GM23338 (cell line): Measurements from ENCODE around the gene SEMG2. TPM values are rescaled to one million over a fixed set of nuclear protein-coding genes. Genes with fewer than 3 reads are reported as not detected.

Experiments used
- ATAC-seq: fragments of 200-7000 bp; cut with Tn5 transposase; 3 replicates; pipeline ENCODE4 v1.9.1; 2020
- DNase-seq: peaks from one replicate; pipeline ENCODE4 v3.0.0-alpha.2; 2015; ENCODE audit warnings: low spot score
- H2AFZ ChIP-seq: fragments of 200-600 bp; sonication (generic); 2 replicates; pipeline ENCODE4 v1.8.0; 2016; ENCODE audit warnings: antibody characterized with exemption, mild to moderate bottlenecking, moderate library complexity
- H3F3A ChIP-seq: fragments of 200-600 bp; sonication (generic); replicated peaks from 2 replicates; pipeline ENCODE4 v1.8.0; 2017; ENCODE audit warnings: antibody characterized with exemption, mixed run types, low read depth
- H3K27ac ChIP-seq: fragments of 200-600 bp; sonication (generic); 2 replicates; pipeline ENCODE4 v1.6.1; 2016; ENCODE audit warnings: low read depth
- H3K27me3 ChIP-seq: fragments of 200-600 bp; sonication (generic); 2 replicates; pipeline ENCODE4 v1.8.0; 2016; ENCODE audit warnings: mild to moderate bottlenecking, mixed run types, moderate library complexity; ENCODE audit not compliant: insufficient read depth
- H3K36me3 ChIP-seq: fragments of 200-600 bp; sonication (generic); 2 replicates; pipeline ENCODE4 v1.8.0; 2016; ENCODE audit warnings: mild to moderate bottlenecking; ENCODE audit not compliant: insufficient read depth
- H3K4me1 ChIP-seq: fragments of 200-600 bp; sonication (generic); 2 replicates; pipeline ENCODE4 v1.8.0; 2016; ENCODE audit warnings: mild to moderate bottlenecking, moderate library complexity; ENCODE audit not compliant: insufficient read depth
- H3K4me2 ChIP-seq: fragments of 200-600 bp; sonication (generic); 2 replicates; pipeline ENCODE4 v1.7.1; 2017; ENCODE audit warnings: mixed run types
- H3K4me3 ChIP-seq: fragments of 200-600 bp; sonication (generic); 2 replicates; pipeline ENCODE4 v1.6.1; 2016; ENCODE audit warnings: mixed run types
- H3K79me2 ChIP-seq: fragments of 200-600 bp; sonication (generic); replicated peaks from 2 replicates; pipeline ENCODE4 v1.8.0; 2017; ENCODE audit warnings: mild to moderate bottlenecking; ENCODE audit not compliant: insufficient read depth
- H3K9me2 ChIP-seq: fragments of 200-600 bp; sonication (generic); 2 replicates; pipeline ENCODE4 v1.8.0; 2017; ENCODE audit not compliant: insufficient read depth
- H4K20me1 ChIP-seq: fragments of 200-600 bp; sonication (generic); replicated peaks from 2 replicates; pipeline ENCODE4 v1.8.0; 2017; ENCODE audit warnings: mild to moderate bottlenecking; ENCODE audit not compliant: insufficient read depth
- H3K27ac Mint-ChIP-seq: 2 replicates; pipeline ENCODE4 v1.8.0; 2020; ENCODE audit warnings: inconsistent platforms, mild to moderate bottlenecking, moderate library complexity, mixed read lengths
- H3K27me3 Mint-ChIP-seq: 3 replicates; pipeline ENCODE4 v1.8.0; 2022; ENCODE audit warnings: low read depth, mild to moderate bottlenecking, moderate library complexity, mixed read lengths, inconsistent platforms; ENCODE audit not compliant: insufficient read depth, poor library complexity
- H3K36me3 Mint-ChIP-seq: 3 replicates; pipeline ENCODE4 v1.8.0; 2021; ENCODE audit warnings: low read depth, mild to moderate bottlenecking, inconsistent platforms, moderate library complexity, mixed read lengths
- H3K4me1 Mint-ChIP-seq: 3 replicates; pipeline ENCODE4 v1.8.0; 2020; ENCODE audit warnings: mild to moderate bottlenecking, inconsistent platforms, mixed read lengths
- H3K4me3 Mint-ChIP-seq: 3 replicates; pipeline ENCODE4 v1.8.0; 2021; ENCODE audit warnings: moderate library complexity, mild to moderate bottlenecking, inconsistent platforms, mixed read lengths
- H3K9me3 Mint-ChIP-seq: 3 replicates; pipeline ENCODE4 v1.8.0; 2020; ENCODE audit warnings: moderate library complexity, mild to moderate bottlenecking, inconsistent platforms, mixed read lengths
- EZH2 ChIP-seq: fragments of 200-600 bp; sonication (generic); IDR thresholded peaks from one replicate; pipeline ENCODE4 v1.8.0; 2017; ENCODE audit warnings: antibody characterized with exemption, mild to moderate bottlenecking, low read depth; ENCODE audit not compliant: unreplicated experiment
- JUNB ChIP-seq: IDR thresholded peaks from one replicate; pipeline ENCODE4 v1.6.1; 2016; ENCODE audit warnings: antibody characterized with exemption; ENCODE audit not compliant: unreplicated experiment
- NANOG ChIP-seq: IDR thresholded peaks from 2 replicates; pipeline ENCODE4 v1.6.1; 2016; ENCODE audit warnings: antibody characterized with exemption, borderline replicate concordance
- POLR2AphosphoS5 ChIP-seq: IDR thresholded peaks from 2 replicates; pipeline ENCODE4 v1.6.1; 2016; ENCODE audit warnings: antibody characterized with exemption, low read depth
- STAT1 ChIP-seq: IDR thresholded peaks from one replicate; pipeline ENCODE4 v1.6.1; 2016; ENCODE audit warnings: antibody characterized with exemption; ENCODE audit not compliant: unreplicated experiment
- ZNF114 ChIP-seq: fragments of 250-450 bp; sonication (Bioruptor Pico); IDR thresholded peaks from 2 replicates; pipeline ENCODE4 v1.5.0; 2020; ENCODE audit warnings: mild to moderate bottlenecking, moderate library complexity
- ZNF331 ChIP-seq: fragments of 250-450 bp; sonication (Bioruptor Pico); IDR thresholded peaks from 2 replicates; pipeline ENCODE4 v1.5.0; 2020; ENCODE audit warnings: low read depth, mild to moderate bottlenecking, moderate library complexity
- polyA plus RNA-seq: library from polyadenylated mRNA; unstranded; fragments of >200 nt; fragmentation: Nextera tagmentation; extraction: Ambion mirVana; gene quantifications from 2 replicates; pipeline ENCODE4 v1.2.1, GENCODE V29; 2016
- total RNA-seq: library from RNA; depleted of rRNA; stranded (reverse); fragments of >200 nt; shearing (Covaris generic); gene quantifications from 2 replicates; pipeline ENCODE4 v1.2.3, GENCODE V29; 2014
- TF ChIP-seq, protein P1 (sequence below): fragments of 250-450 bp; sonication (Bioruptor Pico); IDR thresholded peaks from 2 replicates; pipeline ENCODE4 v1.5.0; 2020; ENCODE audit warnings: mild to moderate bottlenecking, moderate library complexity
- TF ChIP-seq, protein P2 (sequence below): IDR thresholded peaks from one replicate; pipeline ENCODE4 v1.6.1; 2018; ENCODE audit warnings: antibody characterized with exemption; ENCODE audit not compliant: unreplicated experiment
- TF ChIP-seq, protein P3 (sequence below), 2 experiments: fragments of 200-600 bp in 1 of 2; sonication (generic) in 1 of 2; conservative IDR thresholded peaks; 2 replicates each; pipeline versions ENCODE4 v1.5.1 to v1.6.1; 2016 to 2017; ENCODE audit warnings: antibody characterized with exemption in 2 of 2, low read depth in 2 of 2, mild to moderate bottlenecking in 2 of 2, moderate library complexity in 1 of 2
- TF ChIP-seq, protein P4 (sequence below): IDR thresholded peaks from 2 replicates; pipeline ENCODE4 v1.6.1; 2016; ENCODE audit warnings: antibody characterized with exemption

The SEMG2 gene
- total and polyA plus RNA-seq, 2 experiments from 2014 or later = not detected

DNA sequence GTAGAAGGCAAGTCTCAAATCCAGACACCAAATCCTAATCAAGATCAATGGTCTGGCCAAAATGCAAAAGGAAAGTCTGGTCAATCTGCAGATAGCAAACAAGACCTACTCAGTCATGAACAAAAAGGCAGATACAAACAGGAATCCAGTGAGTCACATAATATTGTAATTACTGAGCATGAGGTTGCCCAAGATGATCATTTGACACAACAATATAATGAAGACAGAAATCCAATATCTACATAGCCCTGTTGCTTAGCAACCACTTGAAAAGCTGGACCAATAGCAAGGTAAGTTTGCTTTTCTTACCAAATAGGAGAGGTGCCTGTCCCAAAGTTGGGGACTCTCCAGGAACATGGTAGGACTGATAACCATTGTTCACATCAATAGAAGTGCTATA, 2.0 kb downstream of the SEMG2 start:
- Mint-ChIP-seq H3K9me3 (no peaks in the 10 kb centered on the region), H3K4me3 (no peak overlapping the region), H3K27ac (no peak overlapping the region), H3K4me1 (no peaks in the 10 kb centered on the region), H3K27me3 (no peaks in the 10 kb centered on the region), H3K36me3 (no peaks in the 10 kb centered on the region)
- Histone ChIP-seq H3K79me2 (no peaks in the 10 kb centered on the region), H3K27ac (no peak overlapping the region), H3K36me3 (no peaks in the 10 kb centered on the region), H4K20me1 (no peaks in the 10 kb centered on the region), H3K4me2 (no peak overlapping the region), H3K4me1 (no peaks in the 10 kb centered on the region), H3F3A (no peaks in the 10 kb centered on the region), H3K4me3 (no peak overlapping the region), H3K27me3 (no peaks in the 10 kb centered on the region), H2AFZ (no peak overlapping the region), H3K9me2 (peaks cover 9% of the 10 kb centered on the region; the same call in 1 of the 2 replicates)
- DNase-seq = no peak
- no peak for TF ChIP-seq ZNF114 (CRISPR knock-in tag)
- TF ChIP-seq JUNB = no peak
- TF ChIP-seq NANOG = no peak
- TF ChIP-seq EZH2 = no peak
- no peak for TF ChIP-seq STAT1
- TF ChIP-seq, protein P1, sequence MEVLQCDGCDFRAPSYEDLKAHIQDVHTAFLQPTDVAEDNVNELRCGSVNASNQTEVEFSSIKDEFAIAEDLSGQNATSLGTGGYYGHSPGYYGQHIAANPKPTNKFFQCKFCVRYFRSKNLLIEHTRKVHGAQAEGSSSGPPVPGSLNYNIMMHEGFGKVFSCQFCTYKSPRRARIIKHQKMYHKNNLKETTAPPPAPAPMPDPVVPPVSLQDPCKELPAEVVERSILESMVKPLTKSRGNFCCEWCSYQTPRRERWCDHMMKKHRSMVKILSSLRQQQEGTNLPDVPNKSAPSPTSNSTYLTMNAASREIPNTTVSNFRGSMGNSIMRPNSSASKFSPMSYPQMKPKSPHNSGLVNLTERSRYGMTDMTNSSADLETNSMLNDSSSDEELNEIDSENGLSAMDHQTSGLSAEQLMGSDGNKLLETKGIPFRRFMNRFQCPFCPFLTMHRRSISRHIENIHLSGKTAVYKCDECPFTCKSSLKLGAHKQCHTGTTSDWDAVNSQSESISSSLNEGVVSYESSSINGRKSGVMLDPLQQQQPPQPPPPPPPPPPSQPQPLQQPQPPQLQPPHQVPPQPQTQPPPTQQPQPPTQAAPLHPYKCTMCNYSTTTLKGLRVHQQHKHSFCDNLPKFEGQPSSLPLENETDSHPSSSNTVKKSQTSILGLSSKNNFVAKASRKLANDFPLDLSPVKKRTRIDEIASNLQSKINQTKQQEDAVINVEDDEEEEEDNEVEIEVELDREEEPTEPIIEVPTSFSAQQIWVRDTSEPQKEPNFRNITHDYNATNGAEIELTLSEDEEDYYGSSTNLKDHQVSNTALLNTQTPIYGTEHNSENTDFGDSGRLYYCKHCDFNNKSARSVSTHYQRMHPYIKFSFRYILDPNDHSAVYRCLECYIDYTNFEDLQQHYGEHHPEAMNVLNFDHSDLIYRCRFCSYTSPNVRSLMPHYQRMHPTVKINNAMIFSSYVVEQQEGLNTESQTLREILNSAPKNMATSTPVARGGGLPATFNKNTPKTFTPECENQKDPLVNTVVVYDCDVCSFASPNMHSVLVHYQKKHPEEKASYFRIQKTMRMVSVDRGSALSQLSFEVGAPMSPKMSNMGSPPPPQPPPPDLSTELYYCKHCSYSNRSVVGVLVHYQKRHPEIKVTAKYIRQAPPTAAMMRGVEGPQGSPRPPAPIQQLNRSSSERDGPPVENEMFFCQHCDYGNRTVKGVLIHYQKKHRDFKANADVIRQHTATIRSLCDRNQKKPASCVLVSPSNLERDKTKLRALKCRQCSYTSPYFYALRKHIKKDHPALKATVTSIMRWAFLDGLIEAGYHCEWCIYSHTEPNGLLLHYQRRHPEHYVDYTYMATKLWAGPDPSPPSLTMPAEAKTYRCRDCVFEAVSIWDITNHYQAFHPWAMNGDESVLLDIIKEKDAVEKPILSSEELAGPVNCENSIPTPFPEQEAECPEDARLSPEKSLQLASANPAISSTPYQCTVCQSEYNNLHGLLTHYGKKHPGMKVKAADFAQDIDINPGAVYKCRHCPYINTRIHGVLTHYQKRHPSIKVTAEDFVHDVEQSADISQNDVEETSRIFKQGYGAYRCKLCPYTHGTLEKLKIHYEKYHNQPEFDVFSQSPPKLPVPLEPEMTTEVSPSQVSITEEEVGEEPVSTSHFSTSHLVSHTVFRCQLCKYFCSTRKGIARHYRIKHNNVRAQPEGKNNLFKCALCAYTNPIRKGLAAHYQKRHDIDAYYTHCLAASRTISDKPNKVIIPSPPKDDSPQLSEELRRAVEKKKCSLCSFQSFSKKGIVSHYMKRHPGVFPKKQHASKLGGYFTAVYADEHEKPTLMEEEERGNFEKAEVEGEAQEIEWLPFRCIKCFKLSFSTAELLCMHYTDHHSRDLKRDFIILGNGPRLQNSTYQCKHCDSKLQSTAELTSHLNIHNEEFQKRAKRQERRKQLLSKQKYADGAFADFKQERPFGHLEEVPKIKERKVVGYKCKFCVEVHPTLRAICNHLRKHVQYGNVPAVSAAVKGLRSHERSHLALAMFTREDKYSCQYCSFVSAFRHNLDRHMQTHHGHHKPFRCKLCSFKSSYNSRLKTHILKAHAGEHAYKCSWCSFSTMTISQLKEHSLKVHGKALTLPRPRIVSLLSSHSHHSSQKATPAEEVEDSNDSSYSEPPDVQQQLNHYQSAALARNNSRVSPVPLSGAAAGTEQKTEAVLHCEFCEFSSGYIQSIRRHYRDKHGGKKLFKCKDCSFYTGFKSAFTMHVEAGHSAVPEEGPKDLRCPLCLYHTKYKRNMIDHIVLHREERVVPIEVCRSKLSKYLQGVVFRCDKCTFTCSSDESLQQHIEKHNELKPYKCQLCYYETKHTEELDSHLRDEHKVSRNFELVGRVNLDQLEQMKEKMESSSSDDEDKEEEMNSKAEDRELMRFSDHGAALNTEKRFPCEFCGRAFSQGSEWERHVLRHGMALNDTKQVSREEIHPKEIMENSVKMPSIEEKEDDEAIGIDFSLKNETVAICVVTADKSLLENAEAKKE (CRISPR knock-in tag) = no peak
- no peak for TF ChIP-seq ZNF331
- TF ChIP-seq, protein P2, sequence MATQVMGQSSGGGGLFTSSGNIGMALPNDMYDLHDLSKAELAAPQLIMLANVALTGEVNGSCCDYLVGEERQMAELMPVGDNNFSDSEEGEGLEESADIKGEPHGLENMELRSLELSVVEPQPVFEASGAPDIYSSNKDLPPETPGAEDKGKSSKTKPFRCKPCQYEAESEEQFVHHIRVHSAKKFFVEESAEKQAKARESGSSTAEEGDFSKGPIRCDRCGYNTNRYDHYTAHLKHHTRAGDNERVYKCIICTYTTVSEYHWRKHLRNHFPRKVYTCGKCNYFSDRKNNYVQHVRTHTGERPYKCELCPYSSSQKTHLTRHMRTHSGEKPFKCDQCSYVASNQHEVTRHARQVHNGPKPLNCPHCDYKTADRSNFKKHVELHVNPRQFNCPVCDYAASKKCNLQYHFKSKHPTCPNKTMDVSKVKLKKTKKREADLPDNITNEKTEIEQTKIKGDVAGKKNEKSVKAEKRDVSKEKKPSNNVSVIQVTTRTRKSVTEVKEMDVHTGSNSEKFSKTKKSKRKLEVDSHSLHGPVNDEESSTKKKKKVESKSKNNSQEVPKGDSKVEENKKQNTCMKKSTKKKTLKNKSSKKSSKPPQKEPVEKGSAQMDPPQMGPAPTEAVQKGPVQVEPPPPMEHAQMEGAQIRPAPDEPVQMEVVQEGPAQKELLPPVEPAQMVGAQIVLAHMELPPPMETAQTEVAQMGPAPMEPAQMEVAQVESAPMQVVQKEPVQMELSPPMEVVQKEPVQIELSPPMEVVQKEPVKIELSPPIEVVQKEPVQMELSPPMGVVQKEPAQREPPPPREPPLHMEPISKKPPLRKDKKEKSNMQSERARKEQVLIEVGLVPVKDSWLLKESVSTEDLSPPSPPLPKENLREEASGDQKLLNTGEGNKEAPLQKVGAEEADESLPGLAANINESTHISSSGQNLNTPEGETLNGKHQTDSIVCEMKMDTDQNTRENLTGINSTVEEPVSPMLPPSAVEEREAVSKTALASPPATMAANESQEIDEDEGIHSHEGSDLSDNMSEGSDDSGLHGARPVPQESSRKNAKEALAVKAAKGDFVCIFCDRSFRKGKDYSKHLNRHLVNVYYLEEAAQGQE = no peak
- TF ChIP-seq, protein P3, sequence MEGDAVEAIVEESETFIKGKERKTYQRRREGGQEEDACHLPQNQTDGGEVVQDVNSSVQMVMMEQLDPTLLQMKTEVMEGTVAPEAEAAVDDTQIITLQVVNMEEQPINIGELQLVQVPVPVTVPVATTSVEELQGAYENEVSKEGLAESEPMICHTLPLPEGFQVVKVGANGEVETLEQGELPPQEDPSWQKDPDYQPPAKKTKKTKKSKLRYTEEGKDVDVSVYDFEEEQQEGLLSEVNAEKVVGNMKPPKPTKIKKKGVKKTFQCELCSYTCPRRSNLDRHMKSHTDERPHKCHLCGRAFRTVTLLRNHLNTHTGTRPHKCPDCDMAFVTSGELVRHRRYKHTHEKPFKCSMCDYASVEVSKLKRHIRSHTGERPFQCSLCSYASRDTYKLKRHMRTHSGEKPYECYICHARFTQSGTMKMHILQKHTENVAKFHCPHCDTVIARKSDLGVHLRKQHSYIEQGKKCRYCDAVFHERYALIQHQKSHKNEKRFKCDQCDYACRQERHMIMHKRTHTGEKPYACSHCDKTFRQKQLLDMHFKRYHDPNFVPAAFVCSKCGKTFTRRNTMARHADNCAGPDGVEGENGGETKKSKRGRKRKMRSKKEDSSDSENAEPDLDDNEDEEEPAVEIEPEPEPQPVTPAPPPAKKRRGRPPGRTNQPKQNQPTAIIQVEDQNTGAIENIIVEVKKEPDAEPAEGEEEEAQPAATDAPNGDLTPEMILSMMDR (conservative IDR thresholded peaks at IDR 0.05; ENCODE audit: low read depth in 2 of 2) = no peak
- TF ChIP-seq POLR2AphosphoS5 = no peak
- TF ChIP-seq, protein P4, sequence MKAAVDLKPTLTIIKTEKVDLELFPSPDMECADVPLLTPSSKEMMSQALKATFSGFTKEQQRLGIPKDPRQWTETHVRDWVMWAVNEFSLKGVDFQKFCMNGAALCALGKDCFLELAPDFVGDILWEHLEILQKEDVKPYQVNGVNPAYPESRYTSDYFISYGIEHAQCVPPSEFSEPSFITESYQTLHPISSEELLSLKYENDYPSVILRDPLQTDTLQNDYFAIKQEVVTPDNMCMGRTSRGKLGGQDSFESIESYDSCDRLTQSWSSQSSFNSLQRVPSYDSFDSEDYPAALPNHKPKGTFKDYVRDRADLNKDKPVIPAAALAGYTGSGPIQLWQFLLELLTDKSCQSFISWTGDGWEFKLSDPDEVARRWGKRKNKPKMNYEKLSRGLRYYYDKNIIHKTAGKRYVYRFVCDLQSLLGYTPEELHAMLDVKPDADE = no peak
- no peak for ATAC-seq
